Measurements from ENCODE around the gene LSM7. TPM values are rescaled to one million over a fixed set of nuclear protein-coding genes. Genes with fewer than 3 reads are reported as not detected.
"Not testable (repeated sequence)": the region's sequence is repeated elsewhere in the genome, so short reads cannot be mapped to it uniquely, and the experiment has no call there.

Gene LSM7
- total and polyA plus RNA-seq, 11 donors, result 33.8 to 213 (median 47.7) TPM

GRCh38 chr19:2282862-2283237 is 45.5 kb downstream of the LSM7 start:
- no peak for DNase-seq
- intact Hi-C loops (cut with DNase I), result loop anchor here in 1 of 10 donors (10.0 kb wide), 1 partner anchor 112 kb away; no protein-coding TSS in a partner anchor
- no peak for ATAC-seq
- peaks cover 0 to 21% (median 10%) of the 10 kb centered on the region in 12 donors for H3K4me1 ChIP-seq
- H3K36me3 ChIP-seq, result no peaks in the 10 kb centered on the region
- H3K27ac ChIP-seq, result peak overlapping the region in 1 of 12 donors; percentile 33
- TF ChIP-seq POLR2A (IDR thresholded peaks at IDR 0.05), result no peak
- no peak for TF ChIP-seq CTCF (IDR thresholded peaks at IDR 0.05)
- peak overlapping the region in 7 of 12 donors; percentile 44 to 61 (median 51) for H3K4me3 ChIP-seq
- peaks cover 0 to 27% (median 0%) of the 10 kb centered on the region in 9 donors for H3K27me3 ChIP-seq
- WGBS, 4 donors, result 68 to 76% (median 71%) methylated on average over 9 to 11 of the region's 11 CpGs
- H3K9me3 ChIP-seq, result no peaks in the 10 kb centered on the region

- DNase-seq, result peak; percentile 81 to 93 (median 85)
- H3K4me3 ChIP-seq, result peak within 1 kb of the TSS in 11 of 12 donors; percentile 22 to 61 (median 48)
- H3K4me1 ChIP-seq, result peaks cover 0 to 18% (median 10%) of the 10 kb centered on the region in 12 donors
- ATAC-seq, result peak; percentile 87 to 96 (median 90)
- 4 to 15% (median 6%) methylated on average over 27 to 41 of the region's 41 CpGs for WGBS, 4 donors
- H3K27ac ChIP-seq, result peak within 1 kb of the TSS in 10 of 12 donors; percentile 9 to 82 (median 53)
- no peaks in the 10 kb centered on the region for H3K36me3 ChIP-seq
- H3K9me3 ChIP-seq, result no peaks in the 10 kb centered on the region
- TF ChIP-seq POLR2A (IDR thresholded peaks at IDR 0.05) (peak in 1 of 2 donors; percentile 10), CTCF (IDR thresholded peaks at IDR 0.05) (no peak)
- H3K27me3 ChIP-seq, result peaks cover 0 to 22% (median 0%) of the 10 kb centered on the region in 9 donors
- intact Hi-C loops (cut with DNase I), result loop anchor here in 1 of 10 donors (10.0 kb wide), 1 partner anchor 113 kb away; no protein-coding TSS in a partner anchor
These were observed 46.1 kb downstream of the LSM7 start, which contains the start of gene PEAK3 for GRCh38 chr19:2282062-2282861. Gene PEAK3, minus strand, starts transcription at chr19:2282175. Its CDS starts 1,244 bp downstream, at chr19:2280931.

- Histone ChIP-seq H3K4me1 (peaks cover 0 to 18% (median 10%) of the 10 kb centered on the region in 12 donors), H3K4me3 (peak overlapping the region in 11 of 12 donors; percentile 22 to 61 (median 48)), H3K27me3 (peaks cover 0 to 16% (median 0%) of the 10 kb centered on the region in 9 donors), H3K27ac (peak overlapping the region in 9 of 12 donors; percentile 10 to 82 (median 57))
- not testable (repeated sequence) for H3K36me3 ChIP-seq, DNase-seq, H3K9me3 ChIP-seq
- peak in 2 of 4 donors; percentile 26 to 27 for ATAC-seq
- WGBS, 4 donors, result 18 to 25% (median 19%) methylated on average over 9 to 16 of the region's 16 CpGs
- intact Hi-C loops (cut with DNase I), result loop anchor here in 1 of 10 donors (10.0 kb wide), 1 partner anchor 113 kb away; no protein-coding TSS in a partner anchor
These were observed 46.9 kb downstream of the LSM7 start for GRCh38 chr19:2281265-2282061.

- no peak for DNase-seq
These were observed 47.6 kb downstream of the LSM7 start for GRCh38 chr19:2280633-2281264.

More at GRCh38 chr19:2280633-2281264, 47.6 kb downstream of the LSM7 start:
- H3K27me3 ChIP-seq, result peaks cover 0 to 11% (median 0%) of the 10 kb centered on the region in 9 donors
- H3K27ac ChIP-seq, result no peak overlapping the region
- peaks cover 0 to 12% (median 0%) of the 10 kb centered on the region in 9 donors for H3K36me3 ChIP-seq
- 75 to 83% (median 76%) methylated on average over 17 to 26 of the region's 26 CpGs for WGBS, 4 donors
- ATAC-seq, result no peak
- TF ChIP-seq POLR2A (IDR thresholded peaks at IDR 0.05) (no peak), CTCF (IDR thresholded peaks at IDR 0.05) (no peak)
- intact Hi-C loops (cut with DNase I), result loop anchor here in 1 of 10 donors (10.0 kb wide), 1 partner anchor 114 kb away; no protein-coding TSS in a partner anchor
- peaks cover 0 to 20% (median 13%) of the 10 kb centered on the region in 12 donors for H3K4me1 ChIP-seq
- H3K9me3 ChIP-seq, result no peaks in the 10 kb centered on the region
- no peak overlapping the region for H3K4me3 ChIP-seq
